ENCODE measurements around the gene PSMA6. TPM values are rescaled to one million over a fixed set of nuclear protein-coding genes. Genes with fewer than 3 reads are reported as not detected.
A peak's percentile ranks its signal among the peaks of the same experiment; 100 is the strongest.

PSMA6 gene
- total RNA-seq, 3 donors from 2014 or later = 150 to 170 (median 156) TPM

- Histone ChIP-seq H3K4me3 (no peak overlapping the region), H3K36me3 (no peaks in the 10 kb centered on the region), H3K27ac (no peak overlapping the region), H3K9me3 (no peaks in the 10 kb centered on the region), H3K4me1 (no peaks in the 10 kb centered on the region), H3K27me3 (no peaks in the 10 kb centered on the region)
- TF ChIP-seq, protein P1, sequence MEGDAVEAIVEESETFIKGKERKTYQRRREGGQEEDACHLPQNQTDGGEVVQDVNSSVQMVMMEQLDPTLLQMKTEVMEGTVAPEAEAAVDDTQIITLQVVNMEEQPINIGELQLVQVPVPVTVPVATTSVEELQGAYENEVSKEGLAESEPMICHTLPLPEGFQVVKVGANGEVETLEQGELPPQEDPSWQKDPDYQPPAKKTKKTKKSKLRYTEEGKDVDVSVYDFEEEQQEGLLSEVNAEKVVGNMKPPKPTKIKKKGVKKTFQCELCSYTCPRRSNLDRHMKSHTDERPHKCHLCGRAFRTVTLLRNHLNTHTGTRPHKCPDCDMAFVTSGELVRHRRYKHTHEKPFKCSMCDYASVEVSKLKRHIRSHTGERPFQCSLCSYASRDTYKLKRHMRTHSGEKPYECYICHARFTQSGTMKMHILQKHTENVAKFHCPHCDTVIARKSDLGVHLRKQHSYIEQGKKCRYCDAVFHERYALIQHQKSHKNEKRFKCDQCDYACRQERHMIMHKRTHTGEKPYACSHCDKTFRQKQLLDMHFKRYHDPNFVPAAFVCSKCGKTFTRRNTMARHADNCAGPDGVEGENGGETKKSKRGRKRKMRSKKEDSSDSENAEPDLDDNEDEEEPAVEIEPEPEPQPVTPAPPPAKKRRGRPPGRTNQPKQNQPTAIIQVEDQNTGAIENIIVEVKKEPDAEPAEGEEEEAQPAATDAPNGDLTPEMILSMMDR (IDR thresholded peaks at IDR 0.05) = no peak
- no peak for TF ChIP-seq POLR2A (IDR thresholded peaks at IDR 0.05)
- TF ChIP-seq POLR2AphosphoS5 (IDR thresholded peaks at IDR 0.05) = no peak
- intact Hi-C loops (cut with DNase I; ENCODE audit: low total_unique reads) = no loop called here
- DNase-seq (ENCODE audit: low spot score in 2 of 2) = no peak
Observed at GRCh38 chr14:35281341-35281740, 10.8 kb upstream of the PSMA6 start.

DNA sequence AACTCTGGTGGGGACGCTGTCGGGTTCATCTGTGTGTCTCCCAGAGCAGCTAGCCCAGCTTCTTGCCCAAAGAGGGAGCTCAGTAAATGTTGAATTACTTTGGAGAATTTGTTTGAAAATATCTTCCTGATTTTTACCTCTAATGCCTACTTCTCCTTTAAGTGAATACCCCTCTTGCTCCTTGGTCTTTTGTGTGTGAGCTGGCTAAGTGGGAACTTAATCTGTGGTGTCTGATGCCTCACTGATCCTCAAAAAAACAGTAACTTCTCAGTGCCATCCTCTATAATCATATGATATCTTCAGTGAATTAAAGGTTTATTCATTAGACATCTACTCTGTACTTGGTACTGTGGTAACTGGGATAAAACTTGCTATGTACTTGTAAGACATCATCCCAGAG, 7.7 kb upstream of the PSMA6 start:
- Histone ChIP-seq H3K36me3 (no peaks in the 10 kb centered on the region), H3K9me3 (no peaks in the 10 kb centered on the region), H3K27me3 (no peaks in the 10 kb centered on the region), H3K4me1 (no peaks in the 10 kb centered on the region), H3K27ac (no peak overlapping the region), H3K4me3 (no peak overlapping the region)
- no peak for DNase-seq (ENCODE audit: low spot score in 2 of 2)
- intact Hi-C loops (cut with DNase I; ENCODE audit: low total_unique reads) = no loop called here
- TF ChIP-seq POLR2A (IDR thresholded peaks at IDR 0.05) (no peak), POLR2AphosphoS5 (IDR thresholded peaks at IDR 0.05) (no peak)
- TF ChIP-seq, protein P1 (IDR thresholded peaks at IDR 0.05) = no peak

- H3K9me3 ChIP-seq = no peaks in the 10 kb centered on the region
- TF ChIP-seq, protein P1 (IDR thresholded peaks at IDR 0.05) = no peak
- TF ChIP-seq POLR2A (IDR thresholded peaks at IDR 0.05) = no peak
- TF ChIP-seq POLR2AphosphoS5 (IDR thresholded peaks at IDR 0.05) = no peak
- no peaks in the 10 kb centered on the region for H3K4me1 ChIP-seq
- peak overlapping the region in 1 of 2 donors; percentile 67 for H3K27ac ChIP-seq
- intact Hi-C loops (cut with DNase I; ENCODE audit: low total_unique reads) = no loop called here
- no peaks in the 10 kb centered on the region for H3K36me3 ChIP-seq
- DNase-seq (ENCODE audit: low spot score in 2 of 2) = no peak
- no peak overlapping the region for H3K4me3 ChIP-seq
- no peaks in the 10 kb centered on the region for H3K27me3 ChIP-seq
Observed at GRCh38 chr14:35285168-35286002, 6.8 kb upstream of the PSMA6 start.

DNA sequence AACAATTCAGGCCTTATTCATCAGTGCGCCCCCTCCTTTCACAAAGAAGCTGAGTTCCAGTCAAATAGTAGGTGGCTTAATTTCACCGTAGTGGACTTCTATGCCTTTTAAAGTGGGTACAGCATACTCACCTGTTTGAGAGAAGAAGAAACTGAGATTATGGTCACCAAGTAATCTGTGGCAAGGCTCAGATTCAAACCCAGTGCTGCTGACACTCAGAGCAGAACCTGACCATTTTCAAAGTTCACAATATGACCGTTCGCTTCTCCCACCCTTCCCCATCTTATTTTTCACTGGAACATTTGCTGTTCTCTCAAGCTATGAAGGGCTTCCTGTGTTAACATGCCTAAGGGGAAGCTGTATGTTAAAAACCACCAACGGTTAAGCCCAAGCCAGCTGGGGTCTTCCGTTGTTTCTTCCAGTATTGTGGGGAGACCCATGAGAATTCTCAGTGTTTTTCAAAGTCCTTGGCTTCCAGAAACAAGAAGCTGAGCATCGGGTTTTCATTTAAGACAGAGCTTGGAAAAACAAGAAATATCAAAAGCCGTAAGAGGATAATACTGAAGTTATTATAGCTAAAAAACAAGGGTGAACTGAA, 6.1 kb upstream of the PSMA6 start:
- H3K4me1 ChIP-seq = no peaks in the 10 kb centered on the region
- H3K27ac ChIP-seq = peak overlapping the region in 1 of 2 donors; percentile 67
- no peaks in the 10 kb centered on the region for H3K9me3 ChIP-seq
- no peak for TF ChIP-seq POLR2AphosphoS5 (IDR thresholded peaks at IDR 0.05)
- TF ChIP-seq, protein P1 (IDR thresholded peaks at IDR 0.05) = no peak
- TF ChIP-seq POLR2A (IDR thresholded peaks at IDR 0.05) = no peak
- DNase-seq (ENCODE audit: low spot score in 2 of 2) = no peak
- H3K4me3 ChIP-seq = no peak overlapping the region
- intact Hi-C loops (cut with DNase I; ENCODE audit: low total_unique reads) = no loop called here
- no peaks in the 10 kb centered on the region for H3K27me3 ChIP-seq
- no peaks in the 10 kb centered on the region for H3K36me3 ChIP-seq

GRCh38 chr14:35286707-35287106, 5.5 kb upstream of the PSMA6 start:
- Histone ChIP-seq H3K36me3 (no peaks in the 10 kb centered on the region), H3K27me3 (no peaks in the 10 kb centered on the region), H3K27ac (peak overlapping the region in 1 of 2 donors; percentile 12), H3K9me3 (no peaks in the 10 kb centered on the region), H3K4me3 (no peak overlapping the region), H3K4me1 (no peaks in the 10 kb centered on the region)
- TF ChIP-seq POLR2A (IDR thresholded peaks at IDR 0.05) (no peak), POLR2AphosphoS5 (IDR thresholded peaks at IDR 0.05) (no peak)
- TF ChIP-seq, protein P1 (IDR thresholded peaks at IDR 0.05) = no peak
- intact Hi-C loops (cut with DNase I; ENCODE audit: low total_unique reads) = no loop called here
- DNase-seq (ENCODE audit: low spot score in 2 of 2) = no peak
